ENCODE data around the gene FIGLA.
"Not testable (repeated sequence)": the region's sequence is repeated elsewhere in the genome, so short reads cannot be mapped to it uniquely, and the experiment has no call there.

FIGLA gene

GRCh38 chr2:70743068-70743467 is 47.4 kb downstream of the FIGLA start:
- H3K9ac ChIP-seq (ENCODE audit: low read length), result no peak overlapping the region
- H3K4me3 ChIP-seq (ENCODE audit: low read length), result no peak overlapping the region
- H3K4me1 ChIP-seq (ENCODE audit: control insufficient read depth, insufficient read depth, low read length), result no peaks in the 10 kb centered on the region
- DNase-seq (ENCODE audit: low read depth), result no peak
- H3K36me3 ChIP-seq (ENCODE audit: control insufficient read depth, insufficient read depth, low read length, severe bottlenecking), result no peaks in the 10 kb centered on the region
- no peaks in the 10 kb centered on the region for H3K9me3 ChIP-seq (ENCODE audit: control insufficient read depth, low read length)
- H3K27me3 ChIP-seq (replicated peaks; ENCODE audit: control insufficient read depth, insufficient read depth, low read length), result peaks cover 4% of the 10 kb centered on the region

- H3K4me3 ChIP-seq (ENCODE audit: low read length); H3K4me1 ChIP-seq (ENCODE audit: control insufficient read depth, insufficient read depth, low read length); H3K9me3 ChIP-seq (ENCODE audit: control insufficient read depth, low read length); DNase-seq (ENCODE audit: low read depth); H3K9ac ChIP-seq (ENCODE audit: low read length); H3K36me3 ChIP-seq (ENCODE audit: control insufficient read depth, insufficient read depth, low read length, severe bottlenecking); H3K27me3 ChIP-seq (replicated peaks; ENCODE audit: control insufficient read depth, insufficient read depth, low read length): not testable (repeated sequence)
Observed at GRCh38 chr2:70739492-70739891, 51.0 kb downstream of the FIGLA start.

GRCh38 chr2:70738159-70738558 is 52.3 kb downstream of the FIGLA start:
- no peak for DNase-seq (ENCODE audit: low read depth)
- H3K27me3 ChIP-seq (replicated peaks; ENCODE audit: control insufficient read depth, insufficient read depth, low read length), result peaks cover 22% of the 10 kb centered on the region
- no peak overlapping the region for H3K4me3 ChIP-seq (ENCODE audit: low read length)
- H3K4me1 ChIP-seq (ENCODE audit: control insufficient read depth, insufficient read depth, low read length), result no peaks in the 10 kb centered on the region
- H3K9ac ChIP-seq (ENCODE audit: low read length), result no peak overlapping the region
- no peaks in the 10 kb centered on the region for H3K9me3 ChIP-seq (ENCODE audit: control insufficient read depth, low read length)
- no peaks in the 10 kb centered on the region for H3K36me3 ChIP-seq (ENCODE audit: control insufficient read depth, insufficient read depth, low read length, severe bottlenecking)

GRCh38 chr2:70735071-70735470 is 55.4 kb downstream of the FIGLA start:
- no peak for DNase-seq (ENCODE audit: low read depth)
- Histone ChIP-seq H3K4me1 (ENCODE audit: control insufficient read depth, insufficient read depth, low read length) (no peaks in the 10 kb centered on the region), H3K9me3 (ENCODE audit: control insufficient read depth, low read length) (no peaks in the 10 kb centered on the region), H3K4me3 (ENCODE audit: low read length) (no peak overlapping the region), H3K36me3 (ENCODE audit: control insufficient read depth, insufficient read depth, low read length, severe bottlenecking) (no peaks in the 10 kb centered on the region), H3K27me3 (replicated peaks; ENCODE audit: control insufficient read depth, insufficient read depth, low read length) (peaks cover 39% of the 10 kb centered on the region), H3K9ac (ENCODE audit: low read length) (no peak overlapping the region)

- Histone ChIP-seq H3K9me3 (ENCODE audit: control insufficient read depth, low read length) (no peaks in the 10 kb centered on the region), H3K9ac (ENCODE audit: low read length) (no peak overlapping the region), H3K4me1 (ENCODE audit: control insufficient read depth, insufficient read depth, low read length) (no peaks in the 10 kb centered on the region), H3K4me3 (ENCODE audit: low read length) (no peak overlapping the region), H3K27me3 (replicated peaks; ENCODE audit: control insufficient read depth, insufficient read depth, low read length) (peaks cover 39% of the 10 kb centered on the region), H3K36me3 (ENCODE audit: control insufficient read depth, insufficient read depth, low read length, severe bottlenecking) (no peaks in the 10 kb centered on the region)
- DNase-seq (ENCODE audit: low read depth), result no peak
Observed at GRCh38 chr2:70733646-70734180, 56.7 kb downstream of the FIGLA start.

GRCh38 chr2:70732766-70733645 is 57.4 kb downstream of the FIGLA start:
- H3K27me3 ChIP-seq (replicated peaks; ENCODE audit: control insufficient read depth, insufficient read depth, low read length), result peaks cover 39% of the 10 kb centered on the region
- H3K9me3 ChIP-seq (ENCODE audit: control insufficient read depth, low read length), result no peaks in the 10 kb centered on the region
- no peak overlapping the region for H3K9ac ChIP-seq (ENCODE audit: low read length)
- no peaks in the 10 kb centered on the region for H3K4me1 ChIP-seq (ENCODE audit: control insufficient read depth, insufficient read depth, low read length)
- no peaks in the 10 kb centered on the region for H3K36me3 ChIP-seq (ENCODE audit: control insufficient read depth, insufficient read depth, low read length, severe bottlenecking)
- no peak overlapping the region for H3K4me3 ChIP-seq (ENCODE audit: low read length)
- DNase-seq (ENCODE audit: low read depth), result no peak

- H3K4me3 ChIP-seq (ENCODE audit: low read length), result no peak overlapping the region
- no peak for DNase-seq (ENCODE audit: low read depth)
- no peaks in the 10 kb centered on the region for H3K4me1 ChIP-seq (ENCODE audit: control insufficient read depth, insufficient read depth, low read length)
- no peak overlapping the region for H3K9ac ChIP-seq (ENCODE audit: low read length)
- H3K27me3 ChIP-seq (replicated peaks; ENCODE audit: control insufficient read depth, insufficient read depth, low read length), result peaks cover 34% of the 10 kb centered on the region
- H3K36me3 ChIP-seq (ENCODE audit: control insufficient read depth, insufficient read depth, low read length, severe bottlenecking), result no peaks in the 10 kb centered on the region
- no peaks in the 10 kb centered on the region for H3K9me3 ChIP-seq (ENCODE audit: control insufficient read depth, low read length)
Observed at GRCh38 chr2:70730730-70731129, 59.7 kb downstream of the FIGLA start.

GRCh38 chr2:70729647-70730046 is 60.8 kb downstream of the FIGLA start:
- no peak overlapping the region for H3K4me3 ChIP-seq (ENCODE audit: low read length)
- H3K27me3 ChIP-seq (replicated peaks; ENCODE audit: control insufficient read depth, insufficient read depth, low read length), result peaks cover 31% of the 10 kb centered on the region
- no peaks in the 10 kb centered on the region for H3K36me3 ChIP-seq (ENCODE audit: control insufficient read depth, insufficient read depth, low read length, severe bottlenecking)
- H3K9me3 ChIP-seq (ENCODE audit: control insufficient read depth, low read length), result no peaks in the 10 kb centered on the region
- H3K4me1 ChIP-seq (ENCODE audit: control insufficient read depth, insufficient read depth, low read length), result no peaks in the 10 kb centered on the region
- H3K9ac ChIP-seq (ENCODE audit: low read length), result no peak overlapping the region
- no peak for DNase-seq (ENCODE audit: low read depth)

- Histone ChIP-seq H3K36me3 (ENCODE audit: control insufficient read depth, insufficient read depth, low read length, severe bottlenecking) (no peaks in the 10 kb centered on the region), H3K9me3 (ENCODE audit: control insufficient read depth, low read length) (no peaks in the 10 kb centered on the region), H3K4me3 (ENCODE audit: low read length) (no peak overlapping the region), H3K9ac (ENCODE audit: low read length) (no peak overlapping the region), H3K27me3 (replicated peaks; ENCODE audit: control insufficient read depth, insufficient read depth, low read length) (peaks cover 16% of the 10 kb centered on the region), H3K4me1 (ENCODE audit: control insufficient read depth, insufficient read depth, low read length) (no peaks in the 10 kb centered on the region)
- no peak for DNase-seq (ENCODE audit: low read depth)
Observed at GRCh38 chr2:70728128-70728527, 62.3 kb downstream of the FIGLA start.
